Inferior parietal cortex (tissue), 1 donor: ENCODE results near the gene CDA.

Experiments
- DNase-seq: peaks from one replicate; pipeline ENCODE4 v3.0.0-alpha.2; 2016; ENCODE audit errors: extremely low spot score

Gene CDA

GRCh38 chr1:20615946-20616846 is 27.3 kb downstream of the CDA start:
- no peak for DNase-seq

- no peak for DNase-seq
Observed at GRCh38 chr1:20616847-20617487, 28.1 kb downstream of the CDA start.

GRCh38 chr1:20618550-20618949 is 29.7 kb downstream of the CDA start:
- no peak for DNase-seq

GRCh38 chr1:20619999-20620398 is 31.1 kb downstream of the CDA start:
- DNase-seq, result no peak

- no peak for DNase-seq
Observed at GRCh38 chr1:20621012-20621411, 32.1 kb downstream of the CDA start.

GRCh38 chr1:20624709-20625108 is 35.8 kb downstream of the CDA start:
- no peak for DNase-seq

- DNase-seq, result no peak
Observed at GRCh38 chr1:20625176-20626097, 36.5 kb downstream of the CDA start.

GRCh38 chr1:20626098-20626427 is 37.2 kb downstream of the CDA start:
- no peak for DNase-seq

- DNase-seq, result no peak
Observed at GRCh38 chr1:20626524-20626923, 37.6 kb downstream of the CDA start.

GRCh38 chr1:20630729-20631128 is 41.8 kb downstream of the CDA start:
- DNase-seq, result no peak

- DNase-seq, result no peak
Observed at GRCh38 chr1:20632386-20632785, 43.5 kb downstream of the CDA start.

- peak; percentile 83 for DNase-seq
Observed at GRCh38 chr1:20633190-20634064, 44.5 kb downstream of the CDA start, which contains the start of gene PINK1. Gene PINK1, plus strand, starts transcription at chr1:20633458. Its CDS starts 91 bp downstream, at chr1:20633549.

GRCh38 chr1:20634065-20634593 is 45.2 kb downstream of the CDA start:
- no peak for DNase-seq

- DNase-seq, result no peak
Observed at GRCh38 chr1:20634594-20635084, 45.7 kb downstream of the CDA start.

GRCh38 chr1:20636785-20637347 is 48.0 kb downstream of the CDA start:
- no peak for DNase-seq

GRCh38 chr1:20640183-20640597 is 51.3 kb downstream of the CDA start:
- DNase-seq, result peak; percentile 78

GRCh38 chr1:20641975-20642374 is 53.1 kb downstream of the CDA start:
- DNase-seq, result no peak

- DNase-seq, result no peak
Observed at GRCh38 chr1:20643080-20643479, 54.2 kb downstream of the CDA start.

GRCh38 chr1:20644416-20644815 is 55.5 kb downstream of the CDA start:
- DNase-seq, result no peak

GRCh38 chr1:20645414-20645813 is 56.5 kb downstream of the CDA start:
- DNase-seq, result no peak
